Measurements from ENCODE around the gene MLF2. TPM values are rescaled to one million over a fixed set of nuclear protein-coding genes. Genes with fewer than 3 reads are reported as not detected.

The MLF2 gene
- total and polyA plus RNA-seq, 10 of the 15 experiments (the other 5 are each of a cell fraction or from before 2014, with no cell fraction given), result 13.5 to 222 (median 130) TPM

- TF ChIP-seq NFYB (IDR thresholded peaks at IDR 0.05; ENCODE audit: insufficient read depth, low read depth, low read length), result no peak
- peak; percentile 88 for TF ChIP-seq MLLT1 (IDR thresholded peaks at IDR 0.05)
- peak; percentile 83 for TF ChIP-seq SIN3A (IDR thresholded peaks at IDR 0.05; ENCODE audit: low read depth, low read length)
- TF ChIP-seq, protein P1, sequence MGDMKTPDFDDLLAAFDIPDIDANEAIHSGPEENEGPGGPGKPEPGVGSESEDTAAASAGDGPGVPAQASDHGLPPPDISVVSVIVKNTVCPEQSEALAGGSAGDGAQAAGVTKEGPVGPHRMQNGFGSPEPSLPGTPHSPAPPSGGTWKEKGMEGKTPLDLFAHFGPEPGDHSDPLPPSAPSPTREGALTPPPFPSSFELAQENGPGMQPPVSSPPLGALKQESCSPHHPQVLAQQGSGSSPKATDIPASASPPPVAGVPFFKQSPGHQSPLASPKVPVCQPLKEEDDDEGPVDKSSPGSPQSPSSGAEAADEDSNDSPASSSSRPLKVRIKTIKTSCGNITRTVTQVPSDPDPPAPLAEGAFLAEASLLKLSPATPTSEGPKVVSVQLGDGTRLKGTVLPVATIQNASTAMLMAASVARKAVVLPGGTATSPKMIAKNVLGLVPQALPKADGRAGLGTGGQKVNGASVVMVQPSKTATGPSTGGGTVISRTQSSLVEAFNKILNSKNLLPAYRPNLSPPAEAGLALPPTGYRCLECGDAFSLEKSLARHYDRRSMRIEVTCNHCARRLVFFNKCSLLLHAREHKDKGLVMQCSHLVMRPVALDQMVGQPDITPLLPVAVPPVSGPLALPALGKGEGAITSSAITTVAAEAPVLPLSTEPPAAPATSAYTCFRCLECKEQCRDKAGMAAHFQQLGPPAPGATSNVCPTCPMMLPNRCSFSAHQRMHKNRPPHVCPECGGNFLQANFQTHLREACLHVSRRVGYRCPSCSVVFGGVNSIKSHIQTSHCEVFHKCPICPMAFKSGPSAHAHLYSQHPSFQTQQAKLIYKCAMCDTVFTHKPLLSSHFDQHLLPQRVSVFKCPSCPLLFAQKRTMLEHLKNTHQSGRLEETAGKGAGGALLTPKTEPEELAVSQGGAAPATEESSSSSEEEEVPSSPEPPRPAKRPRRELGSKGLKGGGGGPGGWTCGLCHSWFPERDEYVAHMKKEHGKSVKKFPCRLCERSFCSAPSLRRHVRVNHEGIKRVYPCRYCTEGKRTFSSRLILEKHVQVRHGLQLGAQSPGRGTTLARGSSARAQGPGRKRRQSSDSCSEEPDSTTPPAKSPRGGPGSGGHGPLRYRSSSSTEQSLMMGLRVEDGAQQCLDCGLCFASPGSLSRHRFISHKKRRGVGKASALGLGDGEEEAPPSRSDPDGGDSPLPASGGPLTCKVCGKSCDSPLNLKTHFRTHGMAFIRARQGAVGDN (IDR thresholded peaks at IDR 0.05), result peak; percentile 70
- TF ChIP-seq, protein P2, sequence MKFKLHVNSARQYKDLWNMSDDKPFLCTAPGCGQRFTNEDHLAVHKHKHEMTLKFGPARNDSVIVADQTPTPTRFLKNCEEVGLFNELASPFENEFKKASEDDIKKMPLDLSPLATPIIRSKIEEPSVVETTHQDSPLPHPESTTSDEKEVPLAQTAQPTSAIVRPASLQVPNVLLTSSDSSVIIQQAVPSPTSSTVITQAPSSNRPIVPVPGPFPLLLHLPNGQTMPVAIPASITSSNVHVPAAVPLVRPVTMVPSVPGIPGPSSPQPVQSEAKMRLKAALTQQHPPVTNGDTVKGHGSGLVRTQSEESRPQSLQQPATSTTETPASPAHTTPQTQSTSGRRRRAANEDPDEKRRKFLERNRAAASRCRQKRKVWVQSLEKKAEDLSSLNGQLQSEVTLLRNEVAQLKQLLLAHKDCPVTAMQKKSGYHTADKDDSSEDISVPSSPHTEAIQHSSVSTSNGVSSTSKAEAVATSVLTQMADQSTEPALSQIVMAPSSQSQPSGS (IDR thresholded peaks at IDR 0.05; ENCODE audit: low read length), result no peak; the same call in 1 of the 2 replicates
- no peak for TF ChIP-seq BRCA1 (IDR thresholded peaks at IDR 0.05; ENCODE audit: low read depth, low read length)
Measured at GRCh38 chr12:6752921-6753771, at the start of gene MLF2 (continued).

Data from GM12878 (cell line).